NAMALWA (cell line): Measurements from ENCODE around the gene GAL3ST1.
"Not testable (repeated sequence)": the region's sequence is repeated elsewhere in the genome, so short reads cannot be mapped to it uniquely, and the experiment has no call there.

Experiments
- DNase-seq: peaks from one replicate; pipeline ENCODE4 v3.0.0-alpha.2; 2015; ENCODE audit warnings: low spot score

GAL3ST1 gene

GRCh38 chr22:30596199-30596598, 21.7 kb upstream of the GAL3ST1 start:
- DNase-seq: no peak

GRCh38 chr22:30592360-30592713, 17.9 kb upstream of the GAL3ST1 start:
- not testable (repeated sequence) for DNase-seq

GRCh38 chr22:30591588-30592359, 17.3 kb upstream of the GAL3ST1 start, which contains the start of gene PES1:
Gene PES1 (minus strand): TSS chr22:30591910. CDS start chr22:30591833, 77 bp downstream.
- peak; percentile 99 for DNase-seq

- DNase-seq: peak; percentile 43
These were observed 16.7 kb upstream of the GAL3ST1 start for GRCh38 chr22:30591191-30591587.

GRCh38 chr22:30586414-30586813, 11.9 kb upstream of the GAL3ST1 start:
- no peak for DNase-seq

GRCh38 chr22:30584441-30584840, 10.0 kb upstream of the GAL3ST1 start:
- no peak for DNase-seq

GRCh38 chr22:30582788-30583545, 8.5 kb upstream of the GAL3ST1 start:
- no peak for DNase-seq

- no peak for DNase-seq
These were observed 7.6 kb upstream of the GAL3ST1 start for GRCh38 chr22:30582051-30582450.

GRCh38 chr22:30580896-30581295, 6.4 kb upstream of the GAL3ST1 start:
- no peak for DNase-seq

- no peak for DNase-seq
These were observed 4.0 kb upstream of the GAL3ST1 start for GRCh38 chr22:30578481-30578880.

- no peak for DNase-seq
These were observed 1.4 kb upstream of the GAL3ST1 start for GRCh38 chr22:30575859-30576258.

GRCh38 chr22:30574997-30575671, 669 bp upstream of the GAL3ST1 start:
- DNase-seq: no peak

GRCh38 chr22:30573594-30574094, 821 bp downstream of the GAL3ST1 start:
- no peak for DNase-seq

GRCh38 chr22:30572840-30573593, 1.4 kb downstream of the GAL3ST1 start:
- DNase-seq: no peak

GRCh38 chr22:30572210-30572609, 2.3 kb downstream of the GAL3ST1 start:
- no peak for DNase-seq

GRCh38 chr22:30569674-30570202, 4.7 kb downstream of the GAL3ST1 start:
- DNase-seq: no peak

GRCh38 chr22:30568137-30568805, 6.2 kb downstream of the GAL3ST1 start:
- no peak for DNase-seq

- DNase-seq: not testable (repeated sequence)
These were observed 7.2 kb downstream of the GAL3ST1 start for GRCh38 chr22:30567277-30567676.

GRCh38 chr22:30566125-30566524, 8.3 kb downstream of the GAL3ST1 start:
- no peak for DNase-seq

- DNase-seq: no peak
These were observed 9.1 kb downstream of the GAL3ST1 start for GRCh38 chr22:30565341-30565740.

GRCh38 chr22:30564761-30565119, 9.7 kb downstream of the GAL3ST1 start:
- DNase-seq: no peak
